Measurements from ENCODE around the gene ASTN1. TPM values are rescaled to one million over a fixed set of nuclear protein-coding genes. Genes with fewer than 3 reads are reported as not detected.

Gene ASTN1
- polyA plus RNA-seq, 1 experiment: 0.09 TPM

DNA sequence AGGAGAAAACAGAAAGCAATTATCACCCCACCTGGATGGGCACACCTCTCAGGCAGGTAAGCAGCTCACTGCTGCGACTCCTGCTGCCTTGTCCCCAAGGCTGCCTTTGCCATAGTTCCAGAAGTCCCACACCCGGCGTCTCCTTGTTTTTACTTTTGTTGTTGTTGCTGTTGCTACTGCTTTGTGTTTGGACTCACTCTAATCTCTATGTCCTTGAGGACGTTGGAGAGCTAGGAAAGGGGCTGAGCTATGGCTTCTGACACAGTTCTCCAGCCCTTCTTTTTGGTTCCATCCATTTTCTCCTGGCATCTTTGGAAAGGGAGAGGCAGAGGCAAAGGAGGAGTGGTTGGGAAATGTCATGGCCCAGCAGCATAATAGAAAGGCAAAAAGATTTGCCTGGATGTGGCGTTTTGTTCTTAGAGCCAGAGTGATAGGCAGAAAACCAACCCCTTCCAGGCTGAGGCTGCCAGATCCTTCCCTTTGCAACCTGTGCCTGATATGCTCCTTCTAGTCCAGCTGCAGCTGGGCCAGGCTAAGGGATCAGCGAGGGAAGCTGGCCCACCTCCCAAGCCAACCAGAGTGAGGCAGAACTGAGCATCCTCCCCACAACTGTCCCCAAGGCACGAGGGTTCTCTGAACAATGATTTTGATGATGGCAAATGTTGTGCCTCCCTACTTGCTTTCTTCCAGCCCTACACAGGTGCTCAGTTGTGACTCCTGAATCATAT lies 270.7 kb downstream of the ASTN1 start:
- ChIA-PET CTCF (interaction anchor here (0.7 to 8.0 kb wide), 2 partner anchors 52 to 461 kb away, joined by 3 to 93 read pairs; no protein-coding TSS in a partner anchor), POLR2A (no interaction called here)
- H3K9me3 ChIP-seq (ENCODE audit: control insufficient read depth, insufficient read depth, low read length): no peaks in the 10 kb centered on the region
- no peak for DNase-seq (ENCODE audit: low read depth, low spot score)
- H3K27ac ChIP-seq (ENCODE audit: low read depth, low read length): no peak overlapping the region
- no peak overlapping the region for H3K4me3 ChIP-seq (ENCODE audit: low read depth, low read length)
- TF ChIP-seq CTCF (IDR thresholded peaks at IDR 0.05; ENCODE audit: low read depth, low read length): no peak
- H3K27me3 ChIP-seq (ENCODE audit: control insufficient read depth, insufficient read depth, low read length): no peaks in the 10 kb centered on the region

DNA sequence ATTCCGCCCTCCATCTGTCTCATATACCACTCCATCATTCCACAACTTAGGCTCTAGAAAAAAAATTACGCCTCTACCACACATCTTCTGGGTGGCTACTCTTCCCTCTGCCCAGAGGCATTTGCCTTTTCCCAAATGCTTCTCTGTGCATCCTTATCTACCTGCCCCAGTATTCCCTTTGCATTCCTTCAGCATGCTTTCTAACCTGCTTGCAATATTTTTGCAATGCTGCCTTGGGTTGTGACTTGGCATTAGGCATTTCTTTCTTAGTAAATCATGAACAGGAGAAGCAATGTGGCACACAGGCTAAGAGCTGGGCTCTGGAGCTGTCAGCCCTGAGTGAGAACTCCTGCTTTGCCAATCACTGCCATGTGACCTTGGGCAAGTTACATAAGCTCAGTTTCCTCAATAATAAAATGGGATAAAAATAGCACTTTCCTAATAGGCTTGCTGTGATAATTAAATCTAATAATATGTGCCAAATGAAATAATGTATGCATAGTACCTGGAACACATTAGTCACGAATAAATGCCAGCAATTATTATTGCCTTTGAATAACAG lies 276.0 kb downstream of the ASTN1 start:
- ChIA-PET POLR2A (no interaction called here), CTCF (interaction anchor here (0.6 to 1.3 kb wide), 2 partner anchors 8 to 728 kb away, joined by 3 to 4 read pairs; no protein-coding TSS in a partner anchor)
- Histone ChIP-seq H3K27ac (ENCODE audit: low read depth, low read length) (no peak overlapping the region), H3K27me3 (ENCODE audit: control insufficient read depth, insufficient read depth, low read length) (no peaks in the 10 kb centered on the region), H3K9me3 (ENCODE audit: control insufficient read depth, insufficient read depth, low read length) (no peaks in the 10 kb centered on the region), H3K4me3 (ENCODE audit: low read depth, low read length) (no peak overlapping the region)
- TF ChIP-seq CTCF (IDR thresholded peaks at IDR 0.05; ENCODE audit: low read depth, low read length): no peak
- DNase-seq (ENCODE audit: low read depth, low spot score): no peak

- POLR2A ChIA-PET: no interaction called here
- no peak overlapping the region for H3K27ac ChIP-seq (ENCODE audit: low read depth, low read length)
- no peak for DNase-seq (ENCODE audit: low read depth, low spot score)
- H3K9me3 ChIP-seq (ENCODE audit: control insufficient read depth, insufficient read depth, low read length): no peaks in the 10 kb centered on the region
- H3K4me3 ChIP-seq (ENCODE audit: low read depth, low read length): no peak overlapping the region
- no peak for TF ChIP-seq CTCF (IDR thresholded peaks at IDR 0.05; ENCODE audit: low read depth, low read length)
- H3K27me3 ChIP-seq (ENCODE audit: control insufficient read depth, insufficient read depth, low read length): no peaks in the 10 kb centered on the region
- CTCF ChIA-PET: interaction anchor here (1.1 kb wide), 1 partner anchor 10 kb away, joined by 3 read pairs; no protein-coding TSS in a partner anchor
Observed at GRCh38 chr1:176885751-176886150, 278.8 kb downstream of the ASTN1 start.

DNA sequence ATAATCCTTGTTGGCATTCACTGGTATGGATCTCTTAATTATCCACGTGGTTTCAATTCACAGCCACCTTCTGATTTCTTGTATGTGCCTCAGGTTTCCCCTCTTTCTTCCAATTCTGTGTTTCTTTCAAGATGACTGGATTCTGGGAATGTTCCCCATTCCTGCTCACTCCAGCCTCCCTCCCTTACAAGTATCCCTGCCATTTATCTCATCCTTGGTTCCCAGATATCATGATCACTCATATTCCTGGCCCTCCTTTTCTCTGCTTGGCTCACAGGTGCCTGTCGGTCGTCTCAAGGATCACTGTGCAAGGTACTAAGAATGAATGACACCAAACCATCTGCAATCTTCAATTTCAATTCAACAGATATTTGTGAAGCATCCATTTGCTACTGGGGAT lies 279.2 kb downstream of the ASTN1 start:
- Histone ChIP-seq H3K9me3 (ENCODE audit: control insufficient read depth, insufficient read depth, low read length) (no peaks in the 10 kb centered on the region), H3K27me3 (ENCODE audit: control insufficient read depth, insufficient read depth, low read length) (no peaks in the 10 kb centered on the region), H3K27ac (ENCODE audit: low read depth, low read length) (no peak overlapping the region), H3K4me3 (ENCODE audit: low read depth, low read length) (no peak overlapping the region)
- DNase-seq (ENCODE audit: low read depth, low spot score): no peak
- POLR2A ChIA-PET: no interaction called here
- no peak for TF ChIP-seq CTCF (IDR thresholded peaks at IDR 0.05; ENCODE audit: low read depth, low read length)
- CTCF ChIA-PET: no interaction called here

- no peak for TF ChIP-seq CTCF (IDR thresholded peaks at IDR 0.05; ENCODE audit: low read depth, low read length)
- Histone ChIP-seq H3K9me3 (ENCODE audit: control insufficient read depth, insufficient read depth, low read length) (no peaks in the 10 kb centered on the region), H3K27ac (ENCODE audit: low read depth, low read length) (no peak overlapping the region), H3K4me3 (ENCODE audit: low read depth, low read length) (no peak overlapping the region), H3K27me3 (ENCODE audit: control insufficient read depth, insufficient read depth, low read length) (no peaks in the 10 kb centered on the region)
- ChIA-PET POLR2A (no interaction called here), CTCF (no interaction called here)
- no peak for DNase-seq (ENCODE audit: low read depth, low spot score)
Observed at GRCh38 chr1:176884911-176885310, 279.6 kb downstream of the ASTN1 start.

Data from AG04450 (cell line).